Muscle of leg (tissue), 11 donors: Measurements from ENCODE around the gene NANOS2. TPM values are rescaled to one million over a fixed set of nuclear protein-coding genes. Genes with fewer than 3 reads are reported as not detected.

Source experiments
- DNase-seq: peaks from one replicate; pipeline ENCODE4 v3.0.0; 2013
- H3K27ac ChIP-seq: one replicate; pipeline ENCODE4 v1.5.1; 2013; ENCODE audit warnings: mild to moderate bottlenecking, low read length, control low read depth
- H3K27me3 ChIP-seq: one replicate; pipeline ENCODE4 v1.6.1; 2013; ENCODE audit warnings: low read length; ENCODE audit not compliant: control insufficient read depth, insufficient read depth
- H3K36me3 ChIP-seq: one replicate; pipeline ENCODE4 v1.6.1; 2013; ENCODE audit warnings: low read length; ENCODE audit not compliant: control insufficient read depth, insufficient read depth
- H3K4me1 ChIP-seq: one replicate; pipeline ENCODE4 v1.6.1; 2013; ENCODE audit warnings: low read length; ENCODE audit not compliant: control insufficient read depth, insufficient read depth
- H3K4me3 ChIP-seq: one replicate; pipeline ENCODE4 v1.5.1; 2013; ENCODE audit warnings: low read length, control low read depth
- H3K9me3 ChIP-seq: replicated peaks from 2 replicates; pipeline ENCODE4 v1.6.1; 2013; ENCODE audit warnings: low read depth, low read length; ENCODE audit not compliant: control insufficient read depth
- WGBS: methylation state at CpG from one replicate; pipeline ENCODE4 v1.1.5; 2013; ENCODE audit warnings: missing lambda C conversion rate; ENCODE audit not compliant: insufficient coverage; 5-methylcytosine and 5-hydroxymethylcytosine counted together
- polyA plus RNA-seq, 8 donors: library from polyadenylated mRNA; unstranded; fragments of 120-200 nt; gene quantifications; one replicate each; pipeline versions ENCODE4 v1.2.1 to v1.2.3, GENCODE V29; 2013; ENCODE audit warnings: inconsistent platforms in 1 of 8, low replicate concordance in 1 of 8; ENCODE audit not compliant: insufficient read length in 8 of 8, insufficient read depth in 1 of 8
- total RNA-seq: library from RNA; stranded (reverse); fragments of 120-200 nt; gene quantifications from one replicate; pipeline ENCODE4 v1.2.4, GENCODE V29; 2013

The NANOS2 gene
- total and polyA plus RNA-seq, 9 donors, result not detected

- H3K27ac ChIP-seq, result no peak overlapping the region
- no peak overlapping the region for H3K4me3 ChIP-seq
- H3K9me3 ChIP-seq, result no peaks in the 10 kb centered on the region
- no peak for DNase-seq
- H3K27me3 ChIP-seq, result peaks cover 11% of the 10 kb centered on the region
- 86% methylated on average over 1 of the region's 2 CpGs for WGBS
- H3K36me3 ChIP-seq, result no peaks in the 10 kb centered on the region
- peaks cover 9% of the 10 kb centered on the region for H3K4me1 ChIP-seq
Observed at GRCh38 chr19:45929247-45929646, 14.7 kb upstream of the NANOS2 start.

DNA sequence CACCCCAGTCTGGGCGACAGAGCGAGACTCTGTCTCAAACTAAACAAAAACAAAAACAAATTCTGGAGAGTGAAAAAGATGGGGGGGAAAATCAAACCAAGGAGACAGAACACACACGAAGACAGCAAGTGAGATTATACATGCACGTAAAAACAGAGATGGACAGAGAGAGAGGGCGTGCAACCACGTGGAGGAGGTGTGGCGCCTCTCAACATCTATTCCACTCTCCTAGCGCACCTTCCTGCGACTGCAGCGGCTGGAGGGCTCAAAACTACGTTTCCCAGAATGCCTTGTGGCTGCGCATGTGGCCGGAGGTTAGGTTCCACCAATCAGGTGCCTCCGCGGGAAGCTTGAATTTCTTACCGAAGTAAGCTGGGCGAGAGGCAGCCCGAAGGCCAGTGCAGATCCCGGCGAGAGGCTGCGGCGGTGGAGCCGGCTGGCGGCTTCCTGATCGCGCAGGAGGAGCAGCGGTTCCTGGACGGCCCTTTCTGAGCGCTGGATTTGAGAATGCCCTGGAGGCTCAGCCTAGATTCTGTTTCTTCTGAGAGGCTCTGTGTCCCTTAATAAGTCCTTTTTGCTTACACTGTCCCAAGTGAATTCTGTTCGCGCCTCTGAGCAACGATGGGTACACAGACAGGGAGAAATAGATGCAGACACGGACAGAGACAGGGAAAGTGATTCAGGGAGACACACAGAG, 13.1 kb upstream of the NANOS2 start:
- H3K36me3 ChIP-seq, result no peaks in the 10 kb centered on the region
- H3K27ac ChIP-seq, result no peak overlapping the region
- no peaks in the 10 kb centered on the region for H3K9me3 ChIP-seq
- WGBS, result 3% methylated on average over 31 of the region's 33 CpGs
- DNase-seq, result peak; percentile 94
- peaks cover 9% of the 10 kb centered on the region for H3K4me1 ChIP-seq
- H3K4me3 ChIP-seq, result peak overlapping the region; percentile 19
- H3K27me3 ChIP-seq, result peaks cover under 1% of the 10 kb centered on the region

DNA sequence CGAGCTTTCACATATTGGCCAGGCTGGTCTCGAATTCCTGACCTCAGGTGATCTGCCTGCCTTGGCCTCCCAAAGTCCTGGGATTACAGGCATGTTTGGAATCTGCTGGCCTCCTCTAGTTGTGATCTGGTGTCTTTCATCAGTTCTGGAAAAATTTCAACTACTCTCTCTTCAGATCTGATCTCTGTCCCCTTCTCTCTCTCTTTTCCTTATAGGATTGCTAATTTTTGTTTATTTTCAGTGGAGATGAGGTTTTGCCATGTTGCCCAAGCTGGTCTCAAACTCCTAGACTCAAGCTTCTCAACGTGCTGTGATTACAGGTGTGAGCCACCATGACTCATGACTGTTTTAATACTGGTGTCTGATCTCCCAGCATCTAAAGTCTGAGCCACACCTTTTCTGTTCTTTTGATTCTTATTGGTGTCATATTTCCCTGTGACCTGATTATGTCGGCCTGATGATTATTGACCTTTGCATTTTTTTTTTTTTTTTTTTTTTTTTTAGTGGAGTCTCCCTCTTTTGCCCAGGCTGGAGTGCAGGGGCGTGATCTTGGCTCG, 10.4 kb upstream of the NANOS2 start:
- H3K27ac ChIP-seq, result no peak overlapping the region
- H3K27me3 ChIP-seq, result peaks cover 8% of the 10 kb centered on the region
- WGBS, result 60% methylated on average over 1 of the region's 6 CpGs
- no peaks in the 10 kb centered on the region for H3K9me3 ChIP-seq
- H3K4me3 ChIP-seq, result no peak overlapping the region
- no peak for DNase-seq
- H3K4me1 ChIP-seq, result peaks cover 9% of the 10 kb centered on the region
- no peaks in the 10 kb centered on the region for H3K36me3 ChIP-seq

- 49% methylated on average over 8 of the region's 9 CpGs for WGBS
- Histone ChIP-seq H3K36me3 (no peaks in the 10 kb centered on the region), H3K4me1 (no peaks in the 10 kb centered on the region), H3K4me3 (no peak overlapping the region), H3K27ac (no peak overlapping the region), H3K9me3 (no peaks in the 10 kb centered on the region), H3K27me3 (peaks cover 17% of the 10 kb centered on the region)
- no peak for DNase-seq
Observed at GRCh38 chr19:45922281-45922680, 7.7 kb upstream of the NANOS2 start.

DNA sequence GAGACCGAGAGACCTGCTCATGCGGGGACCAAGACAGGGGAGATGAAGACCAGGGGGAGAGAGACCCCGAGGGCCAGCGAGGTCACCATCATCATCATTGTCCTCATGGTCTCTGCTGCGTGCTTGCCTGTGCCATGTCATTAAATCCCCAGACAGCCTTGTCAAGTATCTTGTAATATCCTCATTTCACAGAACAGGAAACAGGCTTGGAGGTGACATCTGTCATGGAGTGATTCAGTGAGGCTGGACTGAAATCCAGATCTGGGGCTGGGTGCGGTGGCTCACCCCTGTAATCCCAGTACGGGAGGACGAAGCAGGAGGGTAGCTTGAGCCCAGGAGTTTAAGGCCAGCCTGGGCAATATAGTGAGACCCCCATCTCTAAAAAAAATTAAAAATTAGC, 5.9 kb upstream of the NANOS2 start:
- 49% methylated on average over 3 of the region's 8 CpGs for WGBS
- Histone ChIP-seq H3K36me3 (no peaks in the 10 kb centered on the region), H3K27me3 (peaks cover 18% of the 10 kb centered on the region), H3K27ac (no peak overlapping the region), H3K4me3 (no peak overlapping the region), H3K9me3 (no peaks in the 10 kb centered on the region), H3K4me1 (no peaks in the 10 kb centered on the region)
- DNase-seq, result no peak

GRCh38 chr19:45919678-45920077, 5.1 kb upstream of the NANOS2 start:
- Histone ChIP-seq H3K36me3 (no peaks in the 10 kb centered on the region), H3K27ac (no peak overlapping the region), H3K4me1 (no peaks in the 10 kb centered on the region), H3K4me3 (no peak overlapping the region), H3K27me3 (peaks cover 20% of the 10 kb centered on the region), H3K9me3 (no peaks in the 10 kb centered on the region)
- WGBS, result 54% methylated on average over 3 of the region's 7 CpGs
- DNase-seq, result no peak

DNA sequence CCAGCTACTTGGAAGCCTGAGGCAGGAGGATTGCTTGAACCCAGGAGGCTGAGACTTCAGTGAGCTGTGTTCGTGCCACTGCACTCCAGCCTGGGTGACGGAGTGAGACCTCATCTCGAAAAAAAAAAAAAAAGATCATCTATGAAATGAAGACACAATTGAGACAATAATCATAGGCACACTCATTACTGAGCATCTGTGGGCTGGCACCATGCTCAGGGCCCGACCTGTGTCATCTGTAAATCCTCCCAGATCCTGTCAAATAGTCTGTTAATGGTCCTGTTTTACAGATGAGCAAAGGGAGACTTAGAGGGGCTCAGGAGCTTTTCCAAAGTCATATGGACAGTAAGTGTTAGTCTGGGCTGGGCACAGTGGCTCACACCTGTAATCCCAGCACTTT, 4.1 kb upstream of the NANOS2 start:
- no peak overlapping the region for H3K4me3 ChIP-seq
- no peak for DNase-seq
- H3K36me3 ChIP-seq, result no peaks in the 10 kb centered on the region
- peaks cover 20% of the 10 kb centered on the region for H3K27me3 ChIP-seq
- H3K9me3 ChIP-seq, result no peaks in the 10 kb centered on the region
- H3K4me1 ChIP-seq, result no peaks in the 10 kb centered on the region
- H3K27ac ChIP-seq, result no peak overlapping the region
- no CpG with 5 or more reads among the region's 4 CpGs for WGBS

DNA sequence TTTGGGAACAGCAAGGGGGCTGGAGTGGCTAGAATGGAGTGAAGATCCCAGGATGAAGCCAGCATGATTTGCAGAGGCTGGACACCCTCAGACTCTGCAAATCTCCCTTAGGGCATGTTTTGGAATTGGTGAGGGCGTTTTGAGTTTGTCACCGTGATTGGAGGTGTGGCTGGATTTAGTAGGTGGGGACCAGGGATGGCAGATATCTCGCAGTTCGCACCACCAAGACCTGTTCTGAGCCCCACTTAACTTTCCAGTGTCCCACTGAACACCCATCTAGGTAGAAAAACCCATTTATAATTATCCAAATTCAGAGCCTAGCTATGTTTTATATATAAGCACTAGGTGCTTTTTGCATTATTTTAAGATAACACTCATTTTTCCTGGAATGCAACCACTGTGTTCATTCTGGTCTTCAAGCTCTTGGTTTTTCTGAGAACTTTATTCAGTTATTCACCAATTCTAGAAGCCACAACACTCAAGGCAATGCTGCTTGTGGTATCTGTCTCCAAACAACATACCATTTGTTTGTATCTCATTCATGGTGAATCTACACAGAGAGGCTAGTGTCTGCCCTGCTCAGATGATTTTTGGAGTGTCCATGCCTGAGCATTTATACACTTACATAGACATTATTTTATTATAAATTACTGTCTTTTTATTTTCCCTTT, 3.0 kb upstream of the NANOS2 start:
- H3K36me3 ChIP-seq, result no peaks in the 10 kb centered on the region
- DNase-seq, result no peak
- H3K4me3 ChIP-seq, result no peak overlapping the region
- WGBS, result no CpG with 5 or more reads among the region's 4 CpGs
- no peaks in the 10 kb centered on the region for H3K4me1 ChIP-seq
- H3K27ac ChIP-seq, result no peak overlapping the region
- no peaks in the 10 kb centered on the region for H3K9me3 ChIP-seq
- peaks cover 20% of the 10 kb centered on the region for H3K27me3 ChIP-seq

DNA sequence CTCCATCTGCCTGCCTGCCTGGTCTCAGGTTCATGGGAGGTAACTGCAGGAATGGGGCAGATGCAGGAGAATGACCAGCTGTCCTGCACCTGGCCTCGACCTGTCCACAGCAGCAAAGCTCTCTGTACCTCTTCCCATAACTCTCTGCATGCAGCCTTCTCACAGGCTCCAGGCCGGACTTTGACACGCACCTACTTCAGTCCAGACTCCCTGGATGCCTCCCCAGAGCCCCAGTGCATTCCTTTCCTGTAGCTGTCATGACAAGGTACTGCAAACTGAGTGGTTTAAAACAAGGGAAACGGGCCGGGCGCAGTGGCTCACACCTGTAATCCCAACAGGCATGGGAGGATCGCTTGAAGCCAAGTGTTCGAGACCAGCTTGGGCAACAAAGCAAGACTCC, 3.3 kb downstream of the NANOS2 start:
- Histone ChIP-seq H3K4me1 (no peaks in the 10 kb centered on the region), H3K4me3 (no peak overlapping the region), H3K36me3 (no peaks in the 10 kb centered on the region), H3K27me3 (peaks cover 9% of the 10 kb centered on the region), H3K27ac (no peak overlapping the region), H3K9me3 (no peaks in the 10 kb centered on the region)
- WGBS, result 43% methylated on average over 5 of the region's 8 CpGs
- DNase-seq, result no peak

- Histone ChIP-seq H3K4me3 (no peak overlapping the region), H3K9me3 (no peaks in the 10 kb centered on the region), H3K4me1 (no peaks in the 10 kb centered on the region), H3K27me3 (peaks cover 9% of the 10 kb centered on the region), H3K27ac (no peak overlapping the region), H3K36me3 (no peaks in the 10 kb centered on the region)
- DNase-seq, result no peak
- WGBS, result 70% methylated on average over 4 of the region's 5 CpGs
Observed at GRCh38 chr19:45908956-45909355, 5.6 kb downstream of the NANOS2 start.
